Activated CD8-positive, alpha-beta T cell treated with anti-CD3 and anti-CD28 coated beads, Interleukin-2, amount 10 ng/mL, durations not matched to agents 7 days and 5 days (primary cell): ENCODE measurements around the gene SECISBP2. TPM values are rescaled to one million over a fixed set of nuclear protein-coding genes. Genes with fewer than 3 reads are reported as not detected.
"Not testable (repeated sequence)": the region's sequence is repeated elsewhere in the genome, so short reads cannot be mapped to it uniquely, and the experiment has no call there.

Source experiments
- ATAC-seq: fragments of 150-1000 bp; cut with Tn5 transposase; one replicate; pipeline ENCODE4 v1.10.0; 2021; ENCODE audit warnings: moderate library complexity
- CTCF ChIA-PET: fragments of 350-600 bp; sonication (Branson Sonifier 250); formaldehyde crosslinking; loops from one replicate; lab custom pipeline; 2021; ENCODE audit warnings: antibody characterized with exemption; lab: Charles Lee
- POLR2A ChIA-PET: fragments of 350-600 bp; sonication (Branson Sonifier 250); formaldehyde crosslinking; loops from one replicate; lab custom pipeline; 2021; ENCODE audit warnings: antibody characterized with exemption; lab: Charles Lee
- DNase-seq: peaks from one replicate; pipeline ENCODE4 v3.0.0-alpha.2; 2020
- H3K27ac Mint-ChIP-seq: one replicate; pipeline ENCODE4 v1.8.0; 2021; ENCODE audit warnings: mild to moderate bottlenecking, mixed read lengths
- H3K27me3 Mint-ChIP-seq: one replicate; pipeline ENCODE4 v1.8.0; 2021; ENCODE audit warnings: low read depth, mixed read lengths
- H3K36me3 Mint-ChIP-seq: one replicate; pipeline ENCODE4 v1.8.0; 2021; ENCODE audit warnings: low read depth, mixed read lengths
- H3K4me1 Mint-ChIP-seq: one replicate; pipeline ENCODE4 v1.8.0; 2021; ENCODE audit warnings: low read depth, mixed read lengths
- H3K4me3 Mint-ChIP-seq: one replicate; pipeline ENCODE4 v1.8.0; 2021; ENCODE audit warnings: mild to moderate bottlenecking, mixed read lengths
- H3K9me3 Mint-ChIP-seq: one replicate; pipeline ENCODE4 v1.8.0; 2022; ENCODE audit warnings: mixed read lengths; ENCODE audit not compliant: insufficient read depth
- total RNA-seq, 2 experiments: library from RNA; stranded (reverse); gene quantifications; one replicate each; pipeline ENCODE4 v1.2.3, GENCODE V29; 2021

Gene SECISBP2
- total RNA-seq, 2 experiments from 2014 or later = 35.8 to 37.5 TPM

- Mint-ChIP-seq H3K9me3 (no peaks in the 10 kb centered on the region), H3K4me1 (peaks cover 43% of the 10 kb centered on the region)
These were observed 52.3 kb downstream of the SECISBP2 start for GRCh38 chr9:89370593-89370992.

GRCh38 chr9:89371791-89372190, 53.5 kb downstream of the SECISBP2 start:
- H3K27ac Mint-ChIP-seq, POLR2A ChIA-PET, ATAC-seq, H3K27me3 Mint-ChIP-seq, H3K4me3 Mint-ChIP-seq, H3K9me3 Mint-ChIP-seq: not testable (repeated sequence)
- Mint-ChIP-seq H3K4me1 (peaks cover 55% of the 10 kb centered on the region), H3K36me3 (peaks cover 12% of the 10 kb centered on the region)
- DNase-seq = peak; percentile 37
- CTCF ChIA-PET = interaction anchor here (1.0 to 2.5 kb wide), 2 partner anchors 53 to 177 kb away, joined by 3 to 7 read pairs; partner anchors contain the start of gene SECISBP2

More at GRCh38 chr9:89370593-89370992, 52.3 kb downstream of the SECISBP2 start:
- H3K27me3 Mint-ChIP-seq = no peaks in the 10 kb centered on the region
- POLR2A ChIA-PET = no interaction called here
- H3K4me3 Mint-ChIP-seq = no peak overlapping the region
- no peak for DNase-seq
- no peak for ATAC-seq
- CTCF ChIA-PET = no interaction called here
- no peak overlapping the region for H3K27ac Mint-ChIP-seq
- H3K36me3 Mint-ChIP-seq = peaks cover 2% of the 10 kb centered on the region

GRCh38 chr9:89372230-89372816, 54.0 kb downstream of the SECISBP2 start:
- H3K4me1 Mint-ChIP-seq = peaks cover 60% of the 10 kb centered on the region
- ATAC-seq (peak; percentile 67), DNase-seq (peak; percentile 68)
- H3K27ac Mint-ChIP-seq = peak overlapping the region; percentile 89
- H3K9me3 Mint-ChIP-seq = no peaks in the 10 kb centered on the region
- no peak overlapping the region for H3K4me3 Mint-ChIP-seq
- ChIA-PET CTCF (interaction anchor here (1.0 to 2.5 kb wide), 2 partner anchors 54 to 177 kb away, joined by 3 to 7 read pairs; partner anchors contain the start of gene SECISBP2), POLR2A (interaction anchor here (0.6 kb wide), 1 partner anchor 149 kb away, joined by 3 read pairs; no protein-coding TSS in a partner anchor)
- peaks cover 16% of the 10 kb centered on the region for H3K36me3 Mint-ChIP-seq
- H3K27me3 Mint-ChIP-seq = no peaks in the 10 kb centered on the region

DNA sequence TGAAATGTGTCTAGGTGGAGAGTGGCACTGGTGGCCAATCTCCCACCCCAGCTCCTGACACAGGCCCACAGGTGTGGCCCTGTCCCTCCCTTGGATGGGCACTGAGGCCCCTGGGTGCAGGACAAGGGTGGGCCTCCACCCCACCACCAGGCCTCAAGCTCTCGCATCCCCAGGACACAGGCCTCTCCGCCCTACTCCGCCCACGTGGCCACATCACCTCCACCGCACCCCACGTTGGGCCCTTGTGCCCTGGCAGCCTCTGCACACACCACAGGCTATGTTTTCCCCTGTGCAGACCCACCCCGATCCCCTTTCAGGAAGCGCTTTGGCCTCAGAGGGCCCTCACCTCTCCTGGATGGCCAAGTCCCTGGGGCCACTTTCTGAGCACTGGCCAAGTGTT, 54.7 kb downstream of the SECISBP2 start:
- POLR2A ChIA-PET = interaction anchor here (0.6 kb wide), 1 partner anchor 149 kb away, joined by 3 read pairs; no protein-coding TSS in a partner anchor
- no peaks in the 10 kb centered on the region for H3K27me3 Mint-ChIP-seq
- ATAC-seq (peak; percentile 16), DNase-seq (no peak)
- H3K27ac Mint-ChIP-seq = peak overlapping the region; percentile 89
- peaks cover 63% of the 10 kb centered on the region for H3K4me1 Mint-ChIP-seq
- no peaks in the 10 kb centered on the region for H3K9me3 Mint-ChIP-seq
- CTCF ChIA-PET = interaction anchor here (1.0 to 2.5 kb wide), 2 partner anchors 54 to 176 kb away, joined by 3 to 7 read pairs; partner anchors contain the start of gene SECISBP2
- peaks cover 23% of the 10 kb centered on the region for H3K36me3 Mint-ChIP-seq
- no peak overlapping the region for H3K4me3 Mint-ChIP-seq

DNA sequence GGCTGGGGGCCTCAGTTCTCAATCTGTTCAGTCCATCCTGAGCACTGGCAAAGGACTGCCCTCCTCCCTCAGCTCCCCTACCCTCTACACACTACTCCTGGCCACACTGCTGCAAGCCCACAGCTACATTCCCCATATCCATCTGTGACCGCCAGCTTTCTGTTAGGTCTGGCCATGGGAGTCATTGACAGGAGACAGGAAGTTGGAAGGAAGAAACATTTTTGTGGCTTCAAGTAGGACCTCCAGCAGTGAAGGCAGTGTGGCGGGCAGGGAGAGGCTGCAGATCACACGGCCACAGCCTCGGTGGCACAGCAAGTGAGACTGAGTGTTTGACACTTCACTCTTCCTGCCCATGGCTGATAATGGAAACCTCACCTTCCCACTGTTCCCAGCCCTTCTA, 55.9 kb downstream of the SECISBP2 start:
- Mint-ChIP-seq H3K4me1 (peaks cover 68% of the 10 kb centered on the region), H3K27me3 (no peaks in the 10 kb centered on the region), H3K9me3 (no peaks in the 10 kb centered on the region), H3K36me3 (peaks cover 34% of the 10 kb centered on the region), H3K27ac (peak overlapping the region; percentile 89), H3K4me3 (no peak overlapping the region)
- ATAC-seq (no peak), DNase-seq (no peak)
- POLR2A ChIA-PET = interaction anchor here (1.1 kb wide), 1 partner anchor 64 kb away, joined by 3 read pairs; no protein-coding TSS in a partner anchor
- CTCF ChIA-PET = interaction anchor here (2.5 kb wide), 1 partner anchor 175 kb away, joined by 7 read pairs; no protein-coding TSS in a partner anchor

- ChIA-PET POLR2A (interaction anchor here (0.9 to 1.1 kb wide), 2 partner anchors 56 to 65 kb away, joined by 3 read pairs; no protein-coding TSS in a partner anchor), CTCF (interaction anchor here (1.5 to 1.8 kb wide), 2 partner anchors 16 to 174 kb away, joined by 4 to 8 read pairs; no protein-coding TSS in a partner anchor)
- H3K4me3 Mint-ChIP-seq = peak overlapping the region; percentile 1
- H3K27me3 Mint-ChIP-seq = no peaks in the 10 kb centered on the region
- peak; percentile 44 for ATAC-seq
- peaks cover 43% of the 10 kb centered on the region for H3K36me3 Mint-ChIP-seq
- peaks cover 75% of the 10 kb centered on the region for H3K4me1 Mint-ChIP-seq
- peak overlapping the region; percentile 89 for H3K27ac Mint-ChIP-seq
- no peaks in the 10 kb centered on the region for H3K9me3 Mint-ChIP-seq
- DNase-seq = peak; percentile 73
These were observed 57.0 kb downstream of the SECISBP2 start for GRCh38 chr9:89375191-89375760.

DNA sequence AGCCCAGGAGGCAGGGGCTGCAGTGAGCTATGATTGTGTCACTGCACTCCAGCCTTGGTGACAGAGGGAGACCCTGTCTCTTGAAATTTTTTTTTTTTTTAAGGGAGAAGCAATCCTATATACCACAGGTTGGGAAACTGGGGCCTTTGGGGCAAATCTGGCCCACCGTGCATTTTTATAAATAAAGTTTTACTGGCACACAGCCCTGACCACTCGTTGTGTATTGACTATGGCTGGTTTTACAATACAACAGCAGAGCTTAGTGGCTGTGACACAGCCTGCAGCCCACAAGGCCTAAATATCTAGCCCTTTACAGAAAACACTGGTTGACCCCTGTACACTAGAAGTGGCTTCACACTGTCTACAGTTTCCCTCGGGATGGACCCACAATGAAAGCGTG, 58.0 kb downstream of the SECISBP2 start:
- peaks cover 81% of the 10 kb centered on the region for H3K4me1 Mint-ChIP-seq
- H3K9me3 Mint-ChIP-seq = no peaks in the 10 kb centered on the region
- H3K27ac Mint-ChIP-seq = peak overlapping the region; percentile 89
- ChIA-PET POLR2A (no interaction called here), CTCF (interaction anchor here (1.8 kb wide), 1 partner anchor 17 kb away, joined by 4 read pairs; no protein-coding TSS in a partner anchor)
- ATAC-seq = no peak
- no peak overlapping the region for H3K4me3 Mint-ChIP-seq
- DNase-seq = no peak
- H3K36me3 Mint-ChIP-seq = peaks cover 53% of the 10 kb centered on the region
- no peaks in the 10 kb centered on the region for H3K27me3 Mint-ChIP-seq

DNA sequence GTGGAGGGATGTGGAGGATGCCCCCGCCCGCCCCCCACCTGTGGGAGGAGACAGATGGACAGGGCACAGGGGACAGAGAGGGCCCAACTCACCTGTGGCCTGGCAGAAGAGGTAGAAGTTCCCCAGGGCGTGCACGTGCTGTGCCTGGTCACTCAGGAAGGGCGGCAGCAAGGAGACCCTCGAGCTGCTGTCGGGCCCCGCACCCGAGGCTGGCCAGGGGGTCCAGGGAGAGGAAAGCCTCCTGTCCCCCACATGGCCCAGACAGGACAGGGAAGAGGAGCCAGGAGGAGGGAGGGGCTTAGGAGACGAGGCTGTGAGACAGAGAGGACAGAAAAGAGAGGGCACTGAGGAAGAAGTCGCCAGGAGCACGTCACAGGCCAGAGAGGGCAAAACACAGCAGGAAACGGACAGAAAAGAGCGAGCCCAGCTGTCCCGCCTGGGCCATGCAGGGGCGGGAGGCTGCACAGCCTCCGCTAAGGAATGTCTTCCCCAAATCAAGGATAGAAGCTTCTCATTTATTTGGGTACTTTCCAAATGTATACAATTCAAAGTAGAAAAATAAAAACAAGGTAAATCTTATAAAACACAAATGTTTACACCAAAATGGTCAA, 58.5 kb downstream of the SECISBP2 start:
- ATAC-seq = no peak
- H3K36me3 Mint-ChIP-seq = peaks cover 59% of the 10 kb centered on the region
- peak overlapping the region; percentile 53 for H3K27ac Mint-ChIP-seq
- H3K4me1 Mint-ChIP-seq = peaks cover 86% of the 10 kb centered on the region
- POLR2A ChIA-PET = interaction anchor here (0.6 kb wide), 1 partner anchor 1404 kb away, joined by 3 read pairs; no protein-coding TSS in a partner anchor
- H3K9me3 Mint-ChIP-seq = no peaks in the 10 kb centered on the region
- CTCF ChIA-PET = no interaction called here
- DNase-seq = no peak
- no peaks in the 10 kb centered on the region for H3K27me3 Mint-ChIP-seq
- H3K4me3 Mint-ChIP-seq = no peak overlapping the region

DNA sequence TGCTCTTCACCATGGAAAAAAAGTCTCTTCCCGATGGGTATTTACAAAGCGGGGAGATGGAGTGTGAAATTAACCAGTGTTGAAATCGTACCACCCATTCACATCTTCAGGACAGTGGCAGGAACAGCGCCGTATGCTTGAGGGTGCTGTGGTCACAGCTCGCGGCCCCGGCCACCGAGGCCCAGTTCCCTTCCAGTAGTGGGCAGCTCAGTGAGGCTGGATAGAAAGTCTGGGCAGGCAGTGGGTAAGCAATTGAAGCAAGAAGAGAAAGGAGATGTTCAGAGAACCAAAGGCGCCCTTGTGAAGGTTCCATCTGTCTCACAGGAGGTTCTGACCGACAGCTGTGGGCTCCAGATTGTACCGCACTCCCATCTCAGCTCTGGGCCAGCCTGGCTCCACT, 59.1 kb downstream of the SECISBP2 start:
- ChIA-PET CTCF (no interaction called here), POLR2A (no interaction called here)
- Mint-ChIP-seq H3K4me3 (no peak overlapping the region), H3K27ac (peak overlapping the region; percentile 53), H3K27me3 (no peaks in the 10 kb centered on the region), H3K36me3 (peaks cover 65% of the 10 kb centered on the region), H3K4me1 (peaks cover 86% of the 10 kb centered on the region), H3K9me3 (no peaks in the 10 kb centered on the region)
- ATAC-seq (no peak), DNase-seq (no peak)

GRCh38 chr9:89378541-89378940, 60.2 kb downstream of the SECISBP2 start:
- POLR2A ChIA-PET = no interaction called here
- H3K27me3 Mint-ChIP-seq = no peaks in the 10 kb centered on the region
- CTCF ChIA-PET = no interaction called here
- DNase-seq (no peak), ATAC-seq (no peak)
- H3K4me3 Mint-ChIP-seq = no peak overlapping the region
- H3K27ac Mint-ChIP-seq = peak overlapping the region; percentile 19
- peaks cover 81% of the 10 kb centered on the region for H3K4me1 Mint-ChIP-seq
- H3K36me3 Mint-ChIP-seq = peaks cover 74% of the 10 kb centered on the region
- H3K9me3 Mint-ChIP-seq = no peaks in the 10 kb centered on the region

- Mint-ChIP-seq H3K4me3 (no peak overlapping the region), H3K36me3 (peaks cover 77% of the 10 kb centered on the region), H3K27me3 (no peaks in the 10 kb centered on the region), H3K9me3 (no peaks in the 10 kb centered on the region), H3K4me1 (peaks cover 80% of the 10 kb centered on the region), H3K27ac (peak overlapping the region; percentile 19)
- ChIA-PET CTCF (no interaction called here), POLR2A (no interaction called here)
- DNase-seq (no peak), ATAC-seq (no peak)
These were observed 60.7 kb downstream of the SECISBP2 start for GRCh38 chr9:89379031-89379430.
